Measurements from ENCODE around the gene RPTOR.

- TF ChIP-seq CTCF (conservative IDR thresholded peaks at IDR 0.05; ENCODE audit: low read length) (no peak), EZH2phosphoT487 (IDR thresholded peaks at IDR 0.05; ENCODE audit: borderline replicate concordance, low read depth, low read length) (no peak)
Observed at GRCh38 chr17:80885947-80886582, 341.4 kb downstream of the RPTOR start.

Measured in OCI-LY7 (cell line).